Measurements from ENCODE around the gene RGS3.

DNA sequence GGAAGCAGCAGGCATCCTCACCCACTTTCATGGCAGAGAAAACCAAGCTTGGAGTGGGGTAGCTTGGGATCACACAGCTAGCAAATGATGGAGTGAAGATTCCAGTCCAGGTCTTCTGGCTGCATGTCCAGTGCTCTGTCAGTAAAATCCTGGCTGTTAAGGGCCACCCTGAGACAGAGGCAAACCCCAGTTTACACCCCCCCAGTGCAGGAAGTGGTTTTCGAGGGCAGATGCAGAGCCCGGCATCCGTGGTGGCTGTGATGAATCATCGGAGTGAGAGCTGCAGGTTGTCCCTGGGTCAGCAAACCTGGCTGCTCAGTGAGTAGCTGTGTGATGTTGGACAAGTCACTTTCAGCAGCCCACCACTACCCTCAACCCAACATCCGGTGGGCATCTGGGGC lies 115.4 kb downstream of the RGS3 start:
- TF ChIP-seq, protein P1, sequence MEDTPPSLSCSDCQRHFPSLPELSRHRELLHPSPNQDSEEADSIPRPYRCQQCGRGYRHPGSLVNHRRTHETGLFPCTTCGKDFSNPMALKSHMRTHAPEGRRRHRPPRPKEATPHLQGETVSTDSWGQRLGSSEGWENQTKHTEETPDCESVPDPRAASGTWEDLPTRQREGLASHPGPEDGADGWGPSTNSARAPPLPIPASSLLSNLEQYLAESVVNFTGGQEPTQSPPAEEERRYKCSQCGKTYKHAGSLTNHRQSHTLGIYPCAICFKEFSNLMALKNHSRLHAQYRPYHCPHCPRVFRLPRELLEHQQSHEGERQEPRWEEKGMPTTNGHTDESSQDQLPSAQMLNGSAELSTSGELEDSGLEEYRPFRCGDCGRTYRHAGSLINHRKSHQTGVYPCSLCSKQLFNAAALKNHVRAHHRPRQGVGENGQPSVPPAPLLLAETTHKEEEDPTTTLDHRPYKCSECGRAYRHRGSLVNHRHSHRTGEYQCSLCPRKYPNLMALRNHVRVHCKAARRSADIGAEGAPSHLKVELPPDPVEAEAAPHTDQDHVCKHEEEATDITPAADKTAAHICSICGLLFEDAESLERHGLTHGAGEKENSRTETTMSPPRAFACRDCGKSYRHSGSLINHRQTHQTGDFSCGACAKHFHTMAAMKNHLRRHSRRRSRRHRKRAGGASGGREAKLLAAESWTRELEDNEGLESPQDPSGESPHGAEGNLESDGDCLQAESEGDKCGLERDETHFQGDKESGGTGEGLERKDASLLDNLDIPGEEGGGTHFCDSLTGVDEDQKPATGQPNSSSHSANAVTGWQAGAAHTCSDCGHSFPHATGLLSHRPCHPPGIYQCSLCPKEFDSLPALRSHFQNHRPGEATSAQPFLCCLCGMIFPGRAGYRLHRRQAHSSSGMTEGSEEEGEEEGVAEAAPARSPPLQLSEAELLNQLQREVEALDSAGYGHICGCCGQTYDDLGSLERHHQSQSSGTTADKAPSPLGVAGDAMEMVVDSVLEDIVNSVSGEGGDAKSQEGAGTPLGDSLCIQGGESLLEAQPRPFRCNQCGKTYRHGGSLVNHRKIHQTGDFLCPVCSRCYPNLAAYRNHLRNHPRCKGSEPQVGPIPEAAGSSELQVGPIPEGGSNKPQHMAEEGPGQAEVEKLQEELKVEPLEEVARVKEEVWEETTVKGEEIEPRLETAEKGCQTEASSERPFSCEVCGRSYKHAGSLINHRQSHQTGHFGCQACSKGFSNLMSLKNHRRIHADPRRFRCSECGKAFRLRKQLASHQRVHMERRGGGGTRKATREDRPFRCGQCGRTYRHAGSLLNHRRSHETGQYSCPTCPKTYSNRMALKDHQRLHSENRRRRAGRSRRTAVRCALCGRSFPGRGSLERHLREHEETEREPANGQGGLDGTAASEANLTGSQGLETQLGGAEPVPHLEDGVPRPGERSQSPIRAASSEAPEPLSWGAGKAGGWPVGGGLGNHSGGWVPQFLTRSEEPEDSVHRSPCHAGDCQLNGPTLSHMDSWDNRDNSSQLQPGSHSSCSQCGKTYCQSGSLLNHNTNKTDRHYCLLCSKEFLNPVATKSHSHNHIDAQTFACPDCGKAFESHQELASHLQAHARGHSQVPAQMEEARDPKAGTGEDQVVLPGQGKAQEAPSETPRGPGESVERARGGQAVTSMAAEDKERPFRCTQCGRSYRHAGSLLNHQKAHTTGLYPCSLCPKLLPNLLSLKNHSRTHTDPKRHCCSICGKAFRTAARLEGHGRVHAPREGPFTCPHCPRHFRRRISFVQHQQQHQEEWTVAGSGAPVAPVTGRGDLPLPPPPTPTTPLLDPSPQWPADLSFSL (CRISPR knock-in tag; IDR thresholded peaks at IDR 0.05): no peak
- TF ChIP-seq ZNF501 (CRISPR knock-in tag; IDR thresholded peaks at IDR 0.05) (no peak), ZNF101 (CRISPR knock-in tag; IDR thresholded peaks at IDR 0.05; ENCODE audit: borderline replicate concordance, low read depth) (no peak), ELF4 (CRISPR knock-in tag; IDR thresholded peaks at IDR 0.05; ENCODE audit: borderline replicate concordance) (no peak), NR2C2 (CRISPR knock-in tag; IDR thresholded peaks at IDR 0.05; ENCODE audit: borderline replicate concordance) (no peak), RAD21 (CRISPR knock-in tag; IDR thresholded peaks at IDR 0.05) (no peak), TAF1 (CRISPR knock-in tag; IDR thresholded peaks at IDR 0.05) (no peak), ZFP90 (CRISPR knock-in tag; IDR thresholded peaks at IDR 0.05; ENCODE audit: borderline replicate concordance) (no peak)
- TF ChIP-seq, protein P2, sequence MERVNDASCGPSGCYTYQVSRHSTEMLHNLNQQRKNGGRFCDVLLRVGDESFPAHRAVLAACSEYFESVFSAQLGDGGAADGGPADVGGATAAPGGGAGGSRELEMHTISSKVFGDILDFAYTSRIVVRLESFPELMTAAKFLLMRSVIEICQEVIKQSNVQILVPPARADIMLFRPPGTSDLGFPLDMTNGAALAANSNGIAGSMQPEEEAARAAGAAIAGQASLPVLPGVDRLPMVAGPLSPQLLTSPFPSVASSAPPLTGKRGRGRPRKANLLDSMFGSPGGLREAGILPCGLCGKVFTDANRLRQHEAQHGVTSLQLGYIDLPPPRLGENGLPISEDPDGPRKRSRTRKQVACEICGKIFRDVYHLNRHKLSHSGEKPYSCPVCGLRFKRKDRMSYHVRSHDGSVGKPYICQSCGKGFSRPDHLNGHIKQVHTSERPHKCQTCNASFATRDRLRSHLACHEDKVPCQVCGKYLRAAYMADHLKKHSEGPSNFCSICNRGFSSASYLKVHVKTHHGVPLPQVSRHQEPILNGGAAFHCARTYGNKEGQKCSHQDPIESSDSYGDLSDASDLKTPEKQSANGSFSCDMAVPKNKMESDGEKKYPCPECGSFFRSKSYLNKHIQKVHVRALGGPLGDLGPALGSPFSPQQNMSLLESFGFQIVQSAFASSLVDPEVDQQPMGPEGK (CRISPR knock-in tag; IDR thresholded peaks at IDR 0.05): no peak
- TF ChIP-seq, protein P3, sequence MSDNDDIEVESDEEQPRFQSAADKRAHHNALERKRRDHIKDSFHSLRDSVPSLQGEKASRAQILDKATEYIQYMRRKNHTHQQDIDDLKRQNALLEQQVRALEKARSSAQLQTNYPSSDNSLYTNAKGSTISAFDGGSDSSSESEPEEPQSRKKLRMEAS (IDR thresholded peaks at IDR 0.05): no peak
